Measurements from ENCODE around the gene BABAM2. TPM values are rescaled to one million over a fixed set of nuclear protein-coding genes. Genes with fewer than 3 reads are reported as not detected.

BABAM2 gene
- total RNA-seq, 4 donors from 2014 or later, result 57.2 to 72.2 (median 67.5) TPM

GRCh38 chr2:28321426-28321825 lies 430.9 kb downstream of the BABAM2 start:
- ATAC-seq, result no peak
- in situ Hi-C loops (cut with MboI; ENCODE audit: low sequenced_read_pairs in 4 of 4), result no loop called here

DNA sequence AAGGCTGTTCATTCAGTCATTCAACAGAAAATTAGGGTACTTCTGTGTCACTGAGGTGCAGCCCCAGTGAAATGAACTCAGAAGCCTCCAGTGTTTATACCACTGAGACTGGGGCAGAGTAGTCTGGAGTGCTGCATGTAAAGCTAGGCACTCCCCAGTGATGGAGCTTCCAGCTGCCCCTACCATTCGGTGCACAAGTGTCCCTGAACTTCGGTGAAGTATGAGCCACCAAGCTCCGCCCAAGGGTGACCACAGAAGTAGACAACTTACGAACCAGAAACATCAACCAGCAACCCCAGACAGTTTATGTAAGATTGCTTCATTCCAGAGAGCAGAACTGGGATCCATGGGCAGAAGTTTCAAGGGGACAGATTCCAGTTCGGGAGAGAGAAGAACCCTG lies 431.5 kb downstream of the BABAM2 start:
- H3K4me1 ChIP-seq, result peaks cover 38 to 48% of the 10 kb centered on the region in 2 donors
- H3K9me3 ChIP-seq, result no peaks in the 10 kb centered on the region
- DNase-seq, result no peak
- TF ChIP-seq POLR2A (IDR thresholded peaks at IDR 0.05), result no peak
- TF ChIP-seq, protein P1, sequence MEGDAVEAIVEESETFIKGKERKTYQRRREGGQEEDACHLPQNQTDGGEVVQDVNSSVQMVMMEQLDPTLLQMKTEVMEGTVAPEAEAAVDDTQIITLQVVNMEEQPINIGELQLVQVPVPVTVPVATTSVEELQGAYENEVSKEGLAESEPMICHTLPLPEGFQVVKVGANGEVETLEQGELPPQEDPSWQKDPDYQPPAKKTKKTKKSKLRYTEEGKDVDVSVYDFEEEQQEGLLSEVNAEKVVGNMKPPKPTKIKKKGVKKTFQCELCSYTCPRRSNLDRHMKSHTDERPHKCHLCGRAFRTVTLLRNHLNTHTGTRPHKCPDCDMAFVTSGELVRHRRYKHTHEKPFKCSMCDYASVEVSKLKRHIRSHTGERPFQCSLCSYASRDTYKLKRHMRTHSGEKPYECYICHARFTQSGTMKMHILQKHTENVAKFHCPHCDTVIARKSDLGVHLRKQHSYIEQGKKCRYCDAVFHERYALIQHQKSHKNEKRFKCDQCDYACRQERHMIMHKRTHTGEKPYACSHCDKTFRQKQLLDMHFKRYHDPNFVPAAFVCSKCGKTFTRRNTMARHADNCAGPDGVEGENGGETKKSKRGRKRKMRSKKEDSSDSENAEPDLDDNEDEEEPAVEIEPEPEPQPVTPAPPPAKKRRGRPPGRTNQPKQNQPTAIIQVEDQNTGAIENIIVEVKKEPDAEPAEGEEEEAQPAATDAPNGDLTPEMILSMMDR (IDR thresholded peaks at IDR 0.05 in 4 of 5, conservative IDR thresholded peaks at IDR 0.05 in 1 of 5), result no peak
- in situ Hi-C loops (cut with MboI; ENCODE audit: low sequenced_read_pairs in 4 of 4), result no loop called here
- no peak for ATAC-seq
- H3K4me3 ChIP-seq, result no peak overlapping the region
- H3K27ac ChIP-seq, result no peak overlapping the region
- intact Hi-C loops (cut with DNase I; ENCODE audit: low total_unique reads), result no loop called here
- H3K36me3 ChIP-seq, result no peaks in the 10 kb centered on the region
- no peaks in the 10 kb centered on the region for H3K27me3 ChIP-seq

More at GRCh38 chr2:28321426-28321825, 430.9 kb downstream of the BABAM2 start:
- intact Hi-C loops (cut with DNase I; ENCODE audit: low total_unique reads), result no loop called here
- no peaks in the 10 kb centered on the region for H3K27me3 ChIP-seq
- TF ChIP-seq, protein P1 (IDR thresholded peaks at IDR 0.05 in 4 of 5, conservative IDR thresholded peaks at IDR 0.05 in 1 of 5), result no peak
- TF ChIP-seq POLR2A (IDR thresholded peaks at IDR 0.05), result no peak
- peaks cover 35 to 42% of the 10 kb centered on the region in 2 donors for H3K4me1 ChIP-seq
- DNase-seq, result no peak
- H3K27ac ChIP-seq, result peak overlapping the region in 1 of 4 donors; percentile 17
- no peaks in the 10 kb centered on the region for H3K9me3 ChIP-seq
- no peak overlapping the region for H3K4me3 ChIP-seq
- H3K36me3 ChIP-seq, result no peaks in the 10 kb centered on the region

DNA sequence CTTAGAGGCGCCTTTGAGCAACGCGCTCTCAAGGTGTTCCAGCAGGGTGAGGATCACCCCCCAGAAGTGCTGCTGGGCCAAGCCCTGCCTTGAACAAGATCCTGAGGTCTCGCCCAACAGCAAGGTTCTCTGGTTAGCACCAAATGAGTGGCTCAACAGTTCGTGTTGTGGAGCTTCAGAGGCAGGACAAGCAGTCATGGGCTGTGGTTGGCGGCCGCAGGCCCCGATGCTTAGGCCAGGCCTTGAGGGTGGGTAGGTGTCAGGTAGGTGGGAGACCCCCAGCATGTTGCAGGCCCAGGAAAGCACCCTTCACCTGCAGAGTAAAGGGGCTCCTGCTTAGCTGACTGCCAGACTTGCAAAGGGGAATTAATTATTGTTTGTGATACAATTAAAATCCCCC lies 431.9 kb downstream of the BABAM2 start:
- in situ Hi-C loops (cut with MboI; ENCODE audit: low sequenced_read_pairs in 4 of 4), result no loop called here
- no peak for TF ChIP-seq POLR2A (IDR thresholded peaks at IDR 0.05)
- TF ChIP-seq, protein P1 (IDR thresholded peaks at IDR 0.05 in 4 of 5, conservative IDR thresholded peaks at IDR 0.05 in 1 of 5), result no peak
- no peaks in the 10 kb centered on the region for H3K27me3 ChIP-seq
- ATAC-seq (no peak), DNase-seq (no peak)
- H3K4me1 ChIP-seq, result peaks cover 42 to 49% of the 10 kb centered on the region in 2 donors
- intact Hi-C loops (cut with DNase I; ENCODE audit: low total_unique reads), result no loop called here
- H3K4me3 ChIP-seq, result no peak overlapping the region
- H3K27ac ChIP-seq, result no peak overlapping the region
- no peaks in the 10 kb centered on the region for H3K9me3 ChIP-seq
- H3K36me3 ChIP-seq, result no peaks in the 10 kb centered on the region

GRCh38 chr2:28322981-28323396 lies 432.5 kb downstream of the BABAM2 start:
- no peaks in the 10 kb centered on the region for H3K27me3 ChIP-seq
- ATAC-seq, result no peak

More at GRCh38 chr2:28322981-28323396, 432.5 kb downstream of the BABAM2 start:
- Histone ChIP-seq H3K4me1 (peaks cover 47 to 51% of the 10 kb centered on the region in 2 donors), H3K9me3 (no peaks in the 10 kb centered on the region), H3K27ac (no peak overlapping the region), H3K4me3 (no peak overlapping the region), H3K36me3 (no peaks in the 10 kb centered on the region)
- no peak for DNase-seq
- intact Hi-C loops (cut with DNase I; ENCODE audit: low total_unique reads) (no loop called here), in situ Hi-C loops (cut with MboI; ENCODE audit: low sequenced_read_pairs in 4 of 4) (no loop called here)
- TF ChIP-seq POLR2A (IDR thresholded peaks at IDR 0.05), result no peak
- TF ChIP-seq, protein P1 (IDR thresholded peaks at IDR 0.05 in 4 of 5, conservative IDR thresholded peaks at IDR 0.05 in 1 of 5), result no peak

Data from gastrocnemius medialis (tissue), 4 donors.